Smooth muscle cell (in vitro differentiated cells): ENCODE measurements around the gene COMMD1. TPM values are rescaled to one million over a fixed set of nuclear protein-coding genes. Genes with fewer than 3 reads are reported as not detected.

Experiments used
- DNase-seq: peaks from one replicate; lab custom pipeline; 2025; ENCODE audit not compliant: unreplicated experiment; lab: John Stamatoyannopoulos, UW
- H2AFZ ChIP-seq: fragments of 200-600 bp; sonication (generic); 2 replicates; pipeline ENCODE4 v1.6.0; 2016; ENCODE audit warnings: antibody characterized with exemption, low read depth, mild to moderate bottlenecking
- H3F3A ChIP-seq: fragments of 200-600 bp; sonication (generic); 2 replicates; pipeline ENCODE4 v1.6.0; 2017; ENCODE audit warnings: antibody characterized with exemption, low read depth
- H3K27ac ChIP-seq: fragments of 200-600 bp; sonication (generic); 2 replicates; pipeline ENCODE4 v1.5.1; 2016; ENCODE audit warnings: low read depth, mild to moderate bottlenecking
- H3K27me3 ChIP-seq: fragments of 200-600 bp; sonication (generic); 2 replicates; pipeline ENCODE4 v1.6.1; 2016; ENCODE audit warnings: low read depth, mild to moderate bottlenecking
- H3K36me3 ChIP-seq: fragments of 200-600 bp; sonication (generic); 2 replicates; pipeline ENCODE4 v1.5.1; 2016; ENCODE audit warnings: low read depth
- H3K4me1 ChIP-seq: fragments of 200-600 bp; sonication (generic); 2 replicates; pipeline ENCODE4 v1.5.1; 2016; ENCODE audit warnings: low read depth
- H3K4me2 ChIP-seq: fragments of 200-600 bp; sonication (generic); 2 replicates; pipeline ENCODE4 v1.6.0; 2016; ENCODE audit warnings: mild to moderate bottlenecking
- H3K4me3 ChIP-seq: fragments of 200-600 bp; sonication (generic); 2 replicates; pipeline ENCODE4 v1.5.1; 2016; ENCODE audit warnings: mild to moderate bottlenecking
- H3K79me2 ChIP-seq: fragments of 200-600 bp; sonication (generic); 2 replicates; pipeline ENCODE4 v1.6.0; 2016; ENCODE audit warnings: low read depth, mild to moderate bottlenecking
- H3K9ac ChIP-seq: fragments of 200-600 bp; sonication (generic); 2 replicates; pipeline ENCODE4 v1.6.0; 2016; ENCODE audit warnings: low read depth
- H3K9me3 ChIP-seq: fragments of 200-600 bp; sonication (generic); replicated peaks from 2 replicates; pipeline ENCODE4 v1.5.1; 2016; ENCODE audit warnings: low read depth
- H4K20me1 ChIP-seq: fragments of 200-600 bp; sonication (generic); 2 replicates; pipeline ENCODE4 v1.6.0; 2016; ENCODE audit warnings: low read depth
- WGBS: methylation state at CpG from one replicate; pipeline ENCODE4 v1.1.7; 2016; ENCODE audit warnings: low lambda C conversion rate; 5-methylcytosine and 5-hydroxymethylcytosine counted together
- polyA plus RNA-seq: library from polyadenylated mRNA; unstranded; fragments of >200 nt; fragmentation: Nextera tagmentation; extraction: Ambion mirVana; gene quantifications from 2 replicates; pipeline ENCODE4 v1.2.1, GENCODE V29; 2016
- total RNA-seq: library from RNA; depleted of rRNA; stranded (reverse); fragments of >200 nt; gene quantifications from 2 replicates; pipeline ENCODE4 v1.2.3, GENCODE V29; 2014
- TF ChIP-seq, protein P1 (sequence below): fragments of 200-600 bp; sonication (generic); IDR thresholded peaks from 2 replicates; pipeline ENCODE4 v1.5.1; 2017; ENCODE audit warnings: borderline replicate concordance, mild to moderate bottlenecking, antibody characterized with exemption; ENCODE audit not compliant: insufficient read depth, poor library complexity, severe bottlenecking

The COMMD1 gene
- total and polyA plus RNA-seq, 2 experiments from 2014 or later: 50.6 to 82.9 TPM

DNA sequence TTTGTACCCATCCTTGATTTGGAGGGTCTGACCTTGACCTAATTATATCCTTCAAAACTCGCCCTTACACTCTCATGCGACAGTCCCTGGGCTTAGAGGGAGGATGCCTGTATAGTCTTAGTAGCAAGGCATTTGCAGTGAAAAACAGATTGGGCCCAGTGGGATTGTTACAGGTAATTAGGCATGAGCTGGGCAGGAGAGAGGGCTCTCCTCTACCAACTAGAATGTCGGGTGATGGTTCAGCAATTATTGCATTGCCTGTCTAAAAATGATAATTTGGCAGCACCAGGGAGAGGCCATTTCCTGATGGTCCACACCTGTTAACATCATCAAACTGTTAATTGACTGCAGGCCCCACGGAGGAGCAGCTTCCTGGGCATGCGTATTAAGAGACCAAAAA is 32.4 kb downstream of the COMMD1 start:
- peaks cover 3% of the 10 kb centered on the region for H4K20me1 ChIP-seq
- no peaks in the 10 kb centered on the region for H3F3A ChIP-seq
- H3K9me3 ChIP-seq: no peaks in the 10 kb centered on the region
- no peaks in the 10 kb centered on the region for H3K4me1 ChIP-seq
- H3K27me3 ChIP-seq: no peaks in the 10 kb centered on the region
- no peak overlapping the region for H3K4me3 ChIP-seq
- TF ChIP-seq, protein P1, sequence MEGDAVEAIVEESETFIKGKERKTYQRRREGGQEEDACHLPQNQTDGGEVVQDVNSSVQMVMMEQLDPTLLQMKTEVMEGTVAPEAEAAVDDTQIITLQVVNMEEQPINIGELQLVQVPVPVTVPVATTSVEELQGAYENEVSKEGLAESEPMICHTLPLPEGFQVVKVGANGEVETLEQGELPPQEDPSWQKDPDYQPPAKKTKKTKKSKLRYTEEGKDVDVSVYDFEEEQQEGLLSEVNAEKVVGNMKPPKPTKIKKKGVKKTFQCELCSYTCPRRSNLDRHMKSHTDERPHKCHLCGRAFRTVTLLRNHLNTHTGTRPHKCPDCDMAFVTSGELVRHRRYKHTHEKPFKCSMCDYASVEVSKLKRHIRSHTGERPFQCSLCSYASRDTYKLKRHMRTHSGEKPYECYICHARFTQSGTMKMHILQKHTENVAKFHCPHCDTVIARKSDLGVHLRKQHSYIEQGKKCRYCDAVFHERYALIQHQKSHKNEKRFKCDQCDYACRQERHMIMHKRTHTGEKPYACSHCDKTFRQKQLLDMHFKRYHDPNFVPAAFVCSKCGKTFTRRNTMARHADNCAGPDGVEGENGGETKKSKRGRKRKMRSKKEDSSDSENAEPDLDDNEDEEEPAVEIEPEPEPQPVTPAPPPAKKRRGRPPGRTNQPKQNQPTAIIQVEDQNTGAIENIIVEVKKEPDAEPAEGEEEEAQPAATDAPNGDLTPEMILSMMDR: no peak
- 83% methylated on average over 5 of the region's 5 CpGs for WGBS
- H3K79me2 ChIP-seq: no peaks in the 10 kb centered on the region
- H3K9ac ChIP-seq: no peak overlapping the region
- no peak for DNase-seq
- H3K4me2 ChIP-seq: no peak overlapping the region
- no peak overlapping the region for H3K27ac ChIP-seq
- no peak overlapping the region for H2AFZ ChIP-seq
- H3K36me3 ChIP-seq: no peaks in the 10 kb centered on the region

DNA sequence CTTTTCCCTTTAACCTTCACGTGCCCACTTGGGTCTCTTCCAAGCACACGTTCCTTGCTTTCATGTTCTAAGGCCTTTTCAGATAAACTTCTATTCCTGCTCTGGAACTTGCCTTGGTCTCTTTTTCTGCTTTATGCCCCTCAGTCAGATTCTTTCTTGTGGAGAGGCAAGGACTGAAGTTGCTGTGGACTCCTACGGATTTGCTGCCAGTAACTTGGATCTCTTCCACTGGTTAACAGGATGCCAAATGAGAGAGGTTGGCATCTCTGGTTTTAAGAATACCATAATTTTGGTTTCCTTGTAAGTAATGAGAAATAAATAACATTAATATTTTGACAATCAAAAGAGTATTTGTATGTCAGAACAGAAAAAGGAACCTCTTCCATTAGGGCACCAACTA is 33.0 kb downstream of the COMMD1 start:
- H3K79me2 ChIP-seq: no peaks in the 10 kb centered on the region
- 97% methylated on average over 3 of the region's 3 CpGs for WGBS
- H2AFZ ChIP-seq: no peak overlapping the region

DNA sequence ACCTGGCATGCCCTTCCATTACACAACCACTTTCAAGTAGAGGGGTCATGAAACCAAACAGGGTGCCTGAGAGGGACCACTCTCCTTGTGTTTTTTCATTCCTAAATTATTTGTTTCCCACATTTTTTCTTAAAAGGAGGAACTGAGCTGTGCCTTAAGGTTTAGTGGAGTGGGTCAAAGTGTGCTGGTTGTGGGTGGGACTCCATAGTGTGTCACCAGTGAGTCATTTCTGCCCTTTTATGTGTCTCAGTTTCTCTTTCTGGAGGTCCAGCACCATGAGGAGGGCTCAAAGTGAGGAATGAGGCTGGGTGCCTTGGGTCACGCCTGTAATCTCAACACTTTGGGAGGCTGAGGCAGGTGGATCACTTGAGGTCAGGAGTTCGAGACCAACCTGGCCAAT is 37.8 kb downstream of the COMMD1 start:
- no peaks in the 10 kb centered on the region for H3K9me3 ChIP-seq
- no peaks in the 10 kb centered on the region for H3K36me3 ChIP-seq
- no peak overlapping the region for H3K4me2 ChIP-seq
- no peaks in the 10 kb centered on the region for H3K27me3 ChIP-seq
- H3K4me3 ChIP-seq: no peak overlapping the region
- no peak overlapping the region for H3K9ac ChIP-seq
- no peak overlapping the region for H2AFZ ChIP-seq
- no peaks in the 10 kb centered on the region for H4K20me1 ChIP-seq
- no peak overlapping the region for H3K27ac ChIP-seq
- H3K79me2 ChIP-seq: no peaks in the 10 kb centered on the region
- no peaks in the 10 kb centered on the region for H3K4me1 ChIP-seq
- TF ChIP-seq, protein P1: no peak
- H3F3A ChIP-seq: no peaks in the 10 kb centered on the region
- 91% methylated on average over 2 of the region's 2 CpGs for WGBS
- DNase-seq: no peak

More for the DNA sequence above, 33.0 kb downstream of the COMMD1 start:
- no peaks in the 10 kb centered on the region for H3K9me3 ChIP-seq
- no peaks in the 10 kb centered on the region for H3K36me3 ChIP-seq
- H3K27ac ChIP-seq: no peak overlapping the region
- no peak for DNase-seq
- H3K4me2 ChIP-seq: no peak overlapping the region
- no peak overlapping the region for H3K4me3 ChIP-seq
- no peaks in the 10 kb centered on the region for H3F3A ChIP-seq
- no peak overlapping the region for H3K9ac ChIP-seq
- no peaks in the 10 kb centered on the region for H3K27me3 ChIP-seq
- peaks cover 3% of the 10 kb centered on the region for H4K20me1 ChIP-seq
- TF ChIP-seq, protein P1: no peak
- H3K4me1 ChIP-seq: no peaks in the 10 kb centered on the region

DNA sequence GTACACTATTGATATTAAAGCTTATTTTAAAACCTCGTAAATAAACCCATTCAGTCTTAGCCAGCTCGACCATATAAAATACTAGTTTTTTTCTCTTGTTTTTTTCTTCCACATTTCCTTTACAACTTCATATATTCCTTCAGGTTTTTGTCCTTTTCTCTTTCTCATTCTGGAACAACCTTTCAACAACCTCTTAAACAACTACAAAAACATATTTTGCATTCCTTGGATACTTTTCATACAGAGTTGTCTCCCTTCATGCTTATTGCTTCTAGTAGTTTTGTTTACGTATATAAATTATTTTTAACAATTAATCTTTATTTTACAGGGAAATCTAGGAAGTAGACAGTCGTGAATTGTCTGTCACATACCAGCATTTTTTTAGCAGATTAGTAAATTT is 41.2 kb downstream of the COMMD1 start:
- no peak overlapping the region for H3K9ac ChIP-seq
- no peak overlapping the region for H3K27ac ChIP-seq
- H3K4me1 ChIP-seq: no peaks in the 10 kb centered on the region
- no peaks in the 10 kb centered on the region for H3K36me3 ChIP-seq
- no peaks in the 10 kb centered on the region for H3K9me3 ChIP-seq
- no peak overlapping the region for H3K4me3 ChIP-seq
- H3K79me2 ChIP-seq: no peaks in the 10 kb centered on the region
- H3F3A ChIP-seq: no peaks in the 10 kb centered on the region
- whole genome bisulfite sequencing: 67% methylated on average over 4 of the region's 4 CpGs
- H3K4me2 ChIP-seq: no peak overlapping the region
- H3K27me3 ChIP-seq: no peaks in the 10 kb centered on the region
- DNase-seq: no peak
- TF ChIP-seq, protein P1: no peak
- no peak overlapping the region for H2AFZ ChIP-seq
- H4K20me1 ChIP-seq: no peaks in the 10 kb centered on the region
